ENCODE measurements around the gene LINC00632.

The LINC00632 gene

GRCh38 chrX:140765043-140765784 lies 55.7 kb downstream of the LINC00632 start:
- no peak for DNase-seq

GRCh38 chrX:140766024-140766611 lies 56.6 kb downstream of the LINC00632 start:
- DNase-seq: peak in 1 of 2 experiments; percentile 1

DNA sequence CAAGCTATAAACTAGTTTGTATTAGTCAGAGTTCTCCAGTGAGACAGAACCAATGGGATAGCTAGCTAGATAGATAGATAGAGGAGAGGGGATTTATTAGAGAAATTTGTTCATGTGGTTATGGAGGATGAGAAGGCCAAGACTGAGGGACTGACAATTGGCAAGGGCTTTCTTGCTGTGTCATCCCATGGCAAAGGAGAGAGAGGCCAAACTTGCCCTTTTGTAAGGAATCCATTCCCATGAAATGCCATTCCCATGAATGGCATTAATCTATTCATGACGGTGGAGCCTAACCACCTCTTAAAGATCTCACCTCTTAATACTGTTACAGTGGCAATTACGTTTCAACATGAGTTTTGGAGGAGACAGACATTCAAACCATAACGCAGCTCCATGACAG lies 58.1 kb downstream of the LINC00632 start:
- DNase-seq: no peak

- no peak for DNase-seq
Measured at GRCh38 chrX:140775211-140775610, 65.7 kb downstream of the LINC00632 start.

DNA sequence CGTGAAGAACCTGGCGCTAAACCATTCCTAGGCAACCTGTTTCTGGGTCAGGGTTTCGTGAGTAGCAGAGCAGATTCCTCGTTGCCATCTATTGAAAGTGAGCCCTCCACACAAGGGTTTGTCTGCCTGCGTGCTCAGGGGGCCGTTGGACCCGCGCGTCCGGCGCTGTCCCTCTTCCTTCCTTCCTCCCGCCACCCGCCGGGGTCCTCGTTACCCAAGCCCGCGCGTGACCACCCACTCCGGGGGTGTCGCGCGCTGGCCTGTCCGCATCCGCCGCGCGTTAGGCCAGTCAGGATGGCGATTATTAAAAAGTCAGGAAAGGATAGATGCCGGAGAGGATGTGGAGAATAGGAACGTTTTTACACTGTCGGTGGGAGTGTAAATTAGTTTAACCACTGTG lies 66.8 kb downstream of the LINC00632 start:
- no peak for DNase-seq

DNA sequence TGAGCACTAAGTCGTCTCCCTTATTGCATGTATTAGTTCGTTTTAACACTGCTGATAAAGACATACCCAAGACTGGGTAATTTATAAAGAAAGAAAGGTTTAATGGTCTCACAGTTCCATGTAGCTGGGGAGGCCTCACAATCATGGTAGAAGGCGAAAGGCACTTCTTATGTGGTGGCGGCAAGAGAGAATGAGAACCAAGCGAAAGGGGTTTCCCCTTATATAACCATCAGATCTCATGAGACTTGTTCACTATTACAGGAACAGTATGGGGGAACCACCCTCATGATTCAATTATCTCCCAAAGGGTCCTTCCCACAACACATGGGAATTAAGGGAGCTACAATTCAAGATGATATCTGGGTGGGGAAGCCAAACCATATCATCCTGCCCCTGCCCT lies 85.1 kb downstream of the LINC00632 start:
- DNase-seq: no peak

DNA sequence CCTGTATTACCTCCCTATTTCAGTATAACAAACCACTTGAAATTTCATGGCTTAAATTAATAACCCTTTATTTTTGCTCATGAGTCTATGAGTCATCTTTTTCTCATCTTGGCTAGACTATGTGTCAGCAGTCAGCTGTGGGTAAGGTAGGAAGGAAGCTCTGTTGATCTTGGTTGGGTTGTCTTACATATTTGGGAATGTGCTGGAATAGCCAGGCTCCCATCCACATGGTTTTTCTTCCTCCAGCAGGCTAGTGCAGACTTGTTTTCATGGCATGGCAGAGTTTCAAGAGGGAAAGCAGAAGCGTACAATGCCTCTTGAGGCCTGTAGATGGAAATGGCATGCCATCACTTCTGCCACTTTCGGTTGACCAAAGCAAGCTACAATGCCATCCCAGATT lies 89.7 kb downstream of the LINC00632 start:
- no peak for DNase-seq

DNA sequence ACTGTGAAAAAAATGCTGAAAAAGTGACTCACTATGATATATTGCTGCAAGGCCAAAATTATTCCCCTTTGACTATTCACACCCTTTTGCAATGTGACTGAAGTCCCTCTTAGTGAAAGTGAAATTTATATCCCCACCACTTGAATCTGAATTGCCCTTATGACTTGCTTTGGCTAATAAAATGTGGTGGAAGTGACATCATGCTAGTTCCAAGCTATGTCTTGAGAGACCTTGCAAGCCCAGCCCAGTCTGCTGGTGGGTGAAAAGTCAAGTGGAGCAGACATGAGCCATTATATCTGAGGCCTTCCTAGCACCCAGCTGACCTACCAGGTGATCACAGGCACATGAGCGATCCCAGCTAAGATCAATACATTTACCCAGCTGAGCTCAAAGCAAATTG lies 94.7 kb downstream of the LINC00632 start:
- DNase-seq: no peak

GRCh38 chrX:140815868-140816267 lies 106.3 kb downstream of the LINC00632 start:
- DNase-seq: no peak

DNA sequence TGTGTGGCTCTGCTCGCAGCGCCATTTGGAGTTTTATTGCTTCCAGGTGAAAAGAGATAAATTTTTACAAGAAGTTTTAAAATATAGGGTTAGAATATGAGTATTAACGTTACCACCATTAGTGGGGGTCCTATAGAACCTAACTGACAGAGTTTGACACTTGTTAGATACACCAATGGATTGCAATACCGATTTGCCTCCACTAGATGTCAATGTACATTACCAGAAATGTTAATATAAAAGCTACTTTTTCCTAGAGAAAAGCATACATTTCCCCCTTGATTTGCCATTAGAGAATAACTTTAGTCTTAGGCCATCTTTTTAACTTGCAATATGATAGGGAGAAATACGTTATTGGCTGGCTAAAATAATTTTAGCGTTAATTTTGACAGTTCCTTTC lies 108.4 kb downstream of the LINC00632 start:
- no peak for DNase-seq

- DNase-seq: no peak
Measured at GRCh38 chrX:140821280-140821679, 111.7 kb downstream of the LINC00632 start.

DNA sequence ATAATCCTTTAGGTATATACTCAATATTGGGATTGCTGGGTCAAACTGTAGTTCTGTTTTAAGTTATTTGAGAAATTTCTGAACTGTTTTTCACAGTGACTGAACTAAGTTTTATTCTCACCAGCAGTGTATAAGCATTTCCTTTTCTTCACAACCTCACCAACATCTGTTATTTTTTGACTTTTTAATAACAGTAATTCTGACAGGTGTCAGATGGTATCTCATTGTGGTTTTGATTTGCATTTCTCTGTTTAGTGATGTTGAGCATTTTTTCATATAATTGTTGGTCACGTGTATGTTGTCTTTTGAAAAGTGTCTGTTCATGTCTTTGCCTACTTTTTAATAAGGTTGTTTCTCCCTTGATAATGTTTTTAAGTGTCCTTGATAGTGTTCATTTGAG lies 112.6 kb downstream of the LINC00632 start:
- no peak for DNase-seq

GRCh38 chrX:140822861-140823260 lies 113.3 kb downstream of the LINC00632 start:
- no peak for DNase-seq

DNA sequence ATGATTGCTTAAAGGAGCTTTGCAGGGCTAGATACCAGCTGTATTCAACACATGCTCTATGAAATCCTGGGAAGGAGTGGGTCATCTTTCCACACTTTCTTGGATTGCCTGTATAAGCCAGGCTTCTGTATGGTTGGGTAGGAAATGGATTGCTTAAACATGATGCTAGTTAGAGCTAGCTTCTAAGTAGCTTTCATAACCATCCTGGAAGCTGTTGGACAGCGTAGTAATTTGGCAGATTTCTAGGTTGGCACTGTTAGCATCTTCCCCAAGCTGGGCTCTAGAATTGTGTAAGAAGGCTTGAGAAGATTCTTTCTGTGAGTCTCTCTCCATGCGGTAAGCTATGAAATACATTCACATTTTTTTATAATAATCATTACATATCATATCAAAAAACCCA lies 127.3 kb downstream of the LINC00632 start:
- DNase-seq: no peak

Measured in NCI-H2081 (cell line).